GM18858 (cell line): ENCODE results near the gene CNTNAP5.

ENCODE experiments used
- ATAC-seq: cut with Tn5 transposase; IDR thresholded peaks from one replicate; pipeline ENCODE4 v1.9.1; 2021; ENCODE audit not compliant: unreplicated experiment

Gene CNTNAP5

DNA sequence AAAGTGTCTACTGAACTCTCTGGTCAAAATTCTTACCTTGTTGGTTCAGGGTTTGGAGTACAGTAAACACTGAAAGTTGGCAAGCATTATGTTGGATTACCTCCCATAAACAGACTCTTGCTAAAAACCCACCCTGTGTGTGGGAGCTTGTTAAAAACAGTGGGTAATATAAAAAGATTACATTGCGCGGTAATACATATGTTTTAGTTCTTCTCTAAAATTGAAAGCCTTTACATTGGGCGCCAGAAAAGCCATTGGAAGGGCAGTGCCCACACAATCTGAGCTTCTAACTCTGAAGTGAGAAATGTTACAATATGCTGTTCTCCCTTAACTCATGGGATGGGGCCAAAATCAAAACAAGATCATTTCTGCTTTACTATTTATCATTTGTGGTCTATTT lies 510.7 kb downstream of the CNTNAP5 start:
- no peak for ATAC-seq

DNA sequence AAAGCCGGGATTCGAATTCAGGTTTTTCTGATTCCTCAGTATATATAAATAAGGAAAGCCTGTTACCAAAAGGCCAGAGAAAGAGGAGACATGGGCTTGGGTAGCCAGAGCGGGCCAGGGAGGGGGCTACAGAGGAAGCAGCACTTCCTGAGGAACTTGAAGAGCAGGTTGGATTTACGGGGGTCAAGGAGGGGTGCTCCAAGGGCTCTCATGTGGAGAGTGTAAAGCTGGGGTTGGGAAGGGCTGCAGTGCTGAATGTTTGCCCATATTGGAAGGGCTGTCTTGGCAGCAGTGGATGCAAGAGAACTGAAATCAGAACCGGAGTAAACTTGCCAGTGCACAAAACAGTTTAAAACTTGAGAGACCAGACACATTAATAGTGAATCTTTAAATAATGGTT lies 511.5 kb downstream of the CNTNAP5 start:
- ATAC-seq, result no peak

DNA sequence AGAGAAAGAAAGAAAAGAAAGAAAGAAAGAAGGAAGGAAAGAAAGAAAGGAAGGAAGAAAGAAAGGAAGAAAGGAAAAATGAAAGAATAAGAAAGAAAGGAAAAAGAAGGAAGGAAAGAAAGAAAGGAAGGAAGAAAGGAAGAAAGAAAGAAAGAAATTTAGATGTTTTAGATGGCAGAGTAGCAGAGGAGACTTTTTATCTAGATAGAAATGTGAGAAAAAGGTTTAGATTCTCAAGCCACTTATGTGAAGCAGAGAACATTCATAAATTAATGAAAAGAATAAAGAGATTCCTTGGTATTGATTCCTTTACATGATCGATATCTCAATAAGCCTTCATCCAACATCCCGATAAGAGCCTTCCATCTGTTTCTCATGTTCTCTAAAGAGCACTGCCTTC lies 513.5 kb downstream of the CNTNAP5 start:
- ATAC-seq, result no peak

DNA sequence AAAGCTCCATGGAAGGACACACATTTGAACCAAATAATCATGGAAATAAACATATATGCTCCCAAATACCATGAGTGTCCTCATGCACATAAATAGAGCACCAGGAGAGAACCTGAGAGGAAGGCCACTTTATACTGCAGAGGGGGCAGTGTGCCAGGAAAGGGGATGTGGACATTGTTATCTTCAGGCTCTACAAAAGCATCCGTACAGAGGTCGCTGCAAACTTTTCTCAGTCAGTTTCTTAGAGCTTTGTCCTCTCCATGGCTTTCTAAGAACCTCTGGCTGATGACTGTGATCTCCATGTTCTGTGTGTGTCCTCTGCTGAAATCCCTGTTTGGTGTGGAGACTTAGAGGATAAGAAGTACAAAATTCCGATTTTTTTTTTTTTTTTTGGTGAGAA lies 515.7 kb downstream of the CNTNAP5 start:
- ATAC-seq, result no peak

DNA sequence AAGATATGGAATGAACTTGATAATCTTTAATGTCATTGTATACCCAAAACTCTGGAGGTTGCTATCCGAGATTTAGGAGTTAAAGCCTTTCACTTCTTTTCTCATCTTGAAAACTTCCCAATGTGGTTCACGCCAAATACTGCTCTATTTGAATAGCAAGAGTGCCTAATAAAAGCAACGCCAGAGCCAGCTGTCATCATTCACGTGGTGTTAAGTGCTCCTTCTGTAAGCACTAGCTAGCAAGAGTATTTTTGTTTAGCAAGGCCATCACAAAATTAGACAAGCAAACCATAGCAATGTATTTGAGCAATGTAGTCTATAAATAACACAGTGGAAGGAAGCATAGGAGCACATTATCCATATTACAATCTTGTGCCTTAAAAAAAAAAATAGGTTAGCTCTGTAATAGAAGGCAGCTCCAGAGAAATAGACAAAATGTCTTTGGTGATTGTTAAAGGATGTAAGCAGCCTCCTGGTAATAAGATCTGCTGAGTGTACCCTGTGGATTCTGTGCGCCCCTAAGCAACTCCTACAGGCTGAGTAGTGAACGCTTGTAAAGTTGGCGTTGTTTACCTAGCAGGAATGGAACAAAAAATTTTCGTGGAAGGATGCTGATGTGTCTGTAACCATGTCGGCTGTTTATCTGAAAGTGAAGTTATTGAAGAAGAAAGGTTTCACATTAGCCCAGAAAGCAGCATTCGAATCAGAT lies 518.0 kb downstream of the CNTNAP5 start:
- ATAC-seq, result no peak

DNA sequence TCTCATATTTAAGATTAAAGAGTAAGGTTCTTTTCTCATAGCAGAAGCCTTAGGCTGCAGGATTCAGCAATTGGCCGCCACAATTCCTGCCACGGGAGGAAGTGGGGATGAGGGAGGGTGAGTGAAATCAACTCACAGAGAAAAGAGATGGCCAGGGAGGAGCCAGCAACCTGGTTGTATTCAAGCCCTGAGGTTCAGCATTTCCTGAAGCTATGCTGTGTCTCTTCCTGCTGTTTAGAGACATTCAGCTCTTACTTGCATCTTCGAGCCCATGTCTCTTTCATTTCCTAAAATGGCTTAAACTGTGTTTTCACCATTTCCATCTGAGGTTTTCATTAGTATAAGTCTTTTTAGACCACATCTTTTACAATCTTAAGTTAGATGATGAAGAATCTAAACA lies 522.6 kb downstream of the CNTNAP5 start:
- ATAC-seq, result no peak

DNA sequence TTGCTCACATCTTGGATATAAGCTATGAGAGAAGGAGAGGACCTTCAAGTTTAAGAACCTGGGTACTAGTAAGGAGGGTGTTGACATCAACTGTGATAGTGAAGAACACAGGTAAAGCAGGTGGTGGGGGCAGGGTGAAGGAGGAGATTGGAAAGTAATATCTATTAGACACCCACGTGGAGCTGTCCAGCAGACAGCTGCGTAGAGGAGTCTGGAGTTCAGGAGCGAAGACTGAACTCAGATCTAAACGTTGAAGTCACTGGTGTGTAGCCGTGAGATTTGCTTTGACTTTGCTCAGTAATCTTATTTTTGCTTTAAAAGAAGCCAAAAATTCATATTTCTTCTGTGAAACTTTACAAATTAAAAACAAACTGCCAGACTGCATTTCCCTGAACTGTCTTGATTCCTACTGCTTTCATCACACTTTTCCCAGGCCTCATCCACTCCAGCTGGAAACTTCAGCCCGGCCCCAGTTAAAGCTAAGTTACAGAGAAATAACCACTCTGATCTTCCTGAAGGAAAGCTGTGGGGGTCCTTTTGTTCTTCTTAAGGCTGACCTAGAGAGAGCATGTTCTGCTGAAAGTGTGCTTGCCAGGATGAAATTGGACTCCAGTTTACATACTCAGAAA lies 533.3 kb downstream of the CNTNAP5 start:
- no peak for ATAC-seq

DNA sequence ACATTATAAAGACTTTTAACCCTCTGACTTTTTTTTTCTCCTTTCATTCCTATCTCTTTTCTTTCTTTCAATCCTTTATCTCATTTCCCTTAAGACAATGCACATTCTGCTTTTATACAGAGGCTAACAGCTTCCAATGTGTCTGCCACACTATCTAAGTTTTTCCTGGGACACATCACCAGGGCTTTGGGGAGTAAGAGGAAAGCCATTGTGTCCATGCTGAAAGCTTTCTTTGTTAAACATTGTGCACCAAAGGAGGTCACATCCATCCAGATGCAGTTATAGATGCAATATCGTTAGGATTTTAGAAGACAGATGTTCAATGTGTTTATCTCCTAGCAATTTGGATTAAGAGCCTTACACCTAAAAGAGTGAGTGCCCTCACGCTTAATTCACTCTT lies 534.1 kb downstream of the CNTNAP5 start:
- no peak for ATAC-seq

DNA sequence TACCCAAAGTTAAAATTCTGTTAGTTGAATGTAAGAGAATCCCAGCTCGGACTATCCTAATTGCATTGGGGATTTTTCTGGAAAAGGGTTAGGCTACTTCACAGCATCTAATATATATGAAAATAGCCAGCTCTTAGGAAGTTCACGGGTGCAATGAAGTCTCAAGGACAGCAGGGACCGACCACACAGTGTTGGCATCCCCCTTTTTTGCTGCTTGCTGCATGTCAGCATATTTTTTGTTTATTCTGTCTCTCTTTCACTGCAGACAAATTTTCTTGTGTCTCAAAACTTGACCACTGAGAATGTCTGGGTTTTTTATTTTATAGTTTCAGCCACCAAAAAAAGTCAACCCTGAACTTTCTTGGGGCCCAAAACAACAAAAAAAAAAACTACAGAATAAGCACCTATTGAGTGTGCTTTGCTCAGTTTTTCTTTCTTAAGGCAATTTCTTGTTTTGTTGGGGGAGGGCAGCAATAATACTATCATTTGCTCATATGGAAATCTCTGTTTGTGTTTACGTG lies 535.6 kb downstream of the CNTNAP5 start:
- ATAC-seq, result no peak

DNA sequence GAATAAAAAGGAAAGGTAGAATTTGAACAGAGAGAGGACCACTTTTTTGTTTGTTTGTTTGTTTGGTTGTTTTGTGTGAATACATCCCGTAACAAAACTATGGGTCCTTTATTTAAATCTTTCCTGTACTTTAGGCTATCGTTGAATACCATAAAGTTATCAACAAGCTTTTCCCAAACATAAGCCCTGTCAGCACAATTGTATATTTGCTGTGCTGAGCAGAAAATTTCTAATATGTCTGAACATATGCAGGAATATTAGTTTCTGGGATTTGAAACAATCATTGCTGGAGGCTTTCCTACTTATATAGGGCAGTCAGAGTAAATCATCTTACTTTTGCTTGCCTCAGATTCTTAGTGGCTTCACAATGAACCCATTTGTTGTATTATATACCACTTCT lies 536.4 kb downstream of the CNTNAP5 start:
- no peak for ATAC-seq

DNA sequence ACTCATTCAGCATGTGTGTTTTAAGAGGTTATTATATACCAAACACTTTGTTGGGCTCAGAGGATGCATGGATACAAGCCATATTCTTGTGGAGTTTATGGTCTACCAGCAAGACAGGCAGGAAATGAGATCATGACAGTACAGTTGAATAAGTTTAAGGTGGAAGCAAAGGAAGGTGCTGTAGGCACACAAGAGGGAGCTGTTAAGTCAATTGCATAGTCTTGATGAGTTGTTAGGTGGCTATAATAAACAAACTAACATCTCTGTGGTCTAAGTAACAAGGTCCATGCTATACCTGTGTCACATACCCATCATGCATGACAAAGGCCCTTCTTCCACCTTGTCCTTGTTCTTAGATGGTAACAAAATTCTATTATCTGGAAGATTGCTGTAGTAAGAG lies 538.3 kb downstream of the CNTNAP5 start:
- no peak for ATAC-seq

DNA sequence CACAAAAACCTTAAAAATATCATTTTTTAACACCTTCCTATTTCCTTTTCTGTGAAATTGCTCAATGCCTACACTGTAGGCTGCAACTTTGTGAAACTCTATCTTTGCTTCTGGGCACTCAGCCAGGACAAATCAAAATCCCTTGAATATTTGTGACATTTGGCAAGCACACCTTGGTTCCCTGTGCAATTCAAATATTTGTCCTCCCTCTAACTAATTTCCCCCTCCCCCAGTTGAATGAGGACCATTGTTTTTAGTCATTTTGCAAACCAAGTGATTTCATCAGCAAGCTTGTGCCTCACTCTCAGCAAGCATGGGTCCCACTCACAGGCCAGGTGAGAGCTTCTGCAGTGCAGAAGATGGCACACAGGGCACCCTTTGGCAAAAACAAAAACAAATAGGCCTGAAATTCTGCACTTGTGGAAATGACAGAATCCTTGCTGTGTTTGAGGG lies 541.5 kb downstream of the CNTNAP5 start:
- ATAC-seq, result no peak

DNA sequence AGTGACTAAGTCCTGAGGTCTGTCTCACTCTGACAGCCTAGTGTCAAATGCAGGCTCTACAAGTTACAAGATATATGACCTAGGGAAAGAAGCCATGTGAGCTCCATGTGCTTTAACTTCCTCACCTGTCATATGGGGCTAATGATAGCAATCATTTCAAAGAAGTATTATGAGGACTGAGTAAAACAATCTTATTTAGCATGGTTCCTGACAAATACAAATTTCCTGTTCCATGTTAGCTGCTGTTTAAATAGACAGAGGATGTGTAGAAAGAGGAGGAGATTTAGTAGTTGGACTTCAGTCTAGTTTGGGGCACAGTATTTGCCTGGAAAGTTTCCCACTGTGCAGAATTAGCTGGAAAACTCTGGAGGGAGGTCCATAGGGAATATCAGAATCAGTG lies 545.8 kb downstream of the CNTNAP5 start:
- ATAC-seq, result no peak

DNA sequence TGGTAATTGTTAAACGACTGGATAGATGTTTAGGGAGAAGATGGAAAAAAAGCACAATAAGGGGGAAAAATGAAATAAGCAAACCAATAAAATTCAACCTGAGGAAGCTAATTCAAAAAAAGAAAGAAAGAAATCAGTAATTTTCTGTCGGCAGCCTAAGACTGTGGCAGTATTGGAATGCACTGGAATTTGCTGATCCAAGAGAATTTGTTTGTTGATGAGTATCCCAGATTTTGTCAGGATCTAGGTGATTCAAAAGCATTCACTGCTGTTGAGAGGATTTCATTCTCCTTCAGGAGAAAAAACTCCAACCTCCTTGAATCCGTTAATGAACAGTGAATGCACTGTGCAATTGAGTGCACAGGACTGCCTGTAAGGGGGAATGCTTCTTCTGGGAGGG lies 546.7 kb downstream of the CNTNAP5 start:
- no peak for ATAC-seq

DNA sequence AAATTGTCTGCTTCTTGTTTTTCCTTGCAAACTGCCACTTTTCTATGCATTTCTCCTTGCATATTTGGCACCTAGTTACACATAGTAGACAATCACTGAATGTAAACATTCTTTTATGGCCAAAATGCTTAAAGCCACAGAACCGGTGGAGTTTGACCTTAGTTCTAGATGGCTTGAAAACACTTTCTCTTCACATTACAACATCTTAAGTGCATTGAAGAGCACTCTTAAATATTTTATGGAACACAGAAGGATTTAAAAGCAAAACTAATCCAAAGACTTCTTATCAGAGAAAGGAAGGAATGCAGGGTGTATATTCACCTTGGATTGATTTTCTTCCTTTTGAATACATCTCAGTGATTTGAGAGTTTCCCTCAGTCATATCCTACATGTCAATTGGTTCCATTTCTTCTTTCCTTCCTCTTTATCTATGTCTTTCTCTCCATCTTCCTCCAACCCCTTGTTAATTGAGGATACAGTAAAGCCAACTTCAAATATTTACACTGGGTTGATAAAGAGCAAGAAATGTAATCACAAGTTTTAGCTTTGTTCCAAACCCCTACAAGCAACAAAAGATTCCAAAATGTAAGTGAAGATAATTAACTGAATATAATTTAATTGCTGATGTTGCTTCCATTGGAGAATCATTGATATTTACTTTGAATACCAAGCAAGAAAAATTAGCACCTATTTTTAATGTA lies 548.0 kb downstream of the CNTNAP5 start:
- ATAC-seq, result no peak

DNA sequence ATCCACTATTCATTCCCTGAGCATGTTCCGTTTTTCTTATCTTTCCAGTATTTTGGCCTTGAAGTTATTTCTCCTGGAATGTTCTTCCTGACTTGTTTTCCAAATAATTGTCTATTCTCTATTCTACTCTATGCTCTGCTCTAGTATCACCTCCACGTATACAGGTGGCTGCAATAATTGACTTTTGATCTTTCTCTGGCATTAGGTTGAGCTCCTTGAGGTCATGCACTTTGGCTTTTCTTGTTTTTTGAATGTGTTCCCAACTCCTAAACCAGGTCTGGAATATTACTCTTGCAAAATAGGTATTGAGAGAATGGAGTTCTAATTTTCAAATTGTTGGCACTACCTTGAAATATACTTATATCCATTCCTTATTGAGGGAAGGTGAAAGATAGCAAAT lies 550.4 kb downstream of the CNTNAP5 start:
- no peak for ATAC-seq

DNA sequence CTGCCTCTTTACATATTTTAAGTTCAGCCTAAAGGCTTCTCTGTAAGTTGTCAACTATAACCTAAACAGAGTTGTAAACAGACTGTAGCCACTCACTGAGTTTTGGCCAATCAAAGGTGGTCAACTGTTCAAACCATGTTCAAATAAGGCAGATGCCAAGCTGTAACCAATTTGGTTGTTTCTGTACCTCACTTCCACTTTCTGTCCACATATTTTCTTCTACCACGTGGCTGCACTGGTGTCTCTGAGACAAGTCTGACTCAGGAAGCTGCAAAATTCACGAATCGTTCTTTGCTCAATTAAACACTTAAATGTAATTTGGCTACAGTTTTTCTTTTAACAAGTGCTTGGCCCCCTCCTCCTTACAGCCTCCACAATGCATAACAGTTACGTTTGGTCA lies 555.2 kb downstream of the CNTNAP5 start:
- ATAC-seq, result no peak

DNA sequence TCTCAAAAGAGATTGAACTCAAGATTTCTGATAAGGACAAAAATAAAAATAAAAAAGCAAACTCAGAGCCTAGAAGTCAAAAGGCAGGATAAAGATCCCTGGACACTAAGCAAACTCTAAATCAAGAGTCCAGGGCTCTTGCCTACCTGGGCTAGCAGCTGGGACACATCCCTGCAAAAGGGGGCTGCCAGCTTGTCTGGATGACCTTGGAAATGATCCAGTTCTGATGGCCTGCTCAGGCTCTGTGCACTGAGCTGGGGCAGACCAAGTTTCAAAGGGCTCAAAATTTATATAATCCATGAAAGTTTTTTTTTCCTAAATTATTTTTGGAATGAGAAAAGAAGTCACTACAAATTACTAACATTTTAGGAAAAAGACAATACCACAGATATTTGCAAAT lies 557.3 kb downstream of the CNTNAP5 start:
- ATAC-seq, result no peak

DNA sequence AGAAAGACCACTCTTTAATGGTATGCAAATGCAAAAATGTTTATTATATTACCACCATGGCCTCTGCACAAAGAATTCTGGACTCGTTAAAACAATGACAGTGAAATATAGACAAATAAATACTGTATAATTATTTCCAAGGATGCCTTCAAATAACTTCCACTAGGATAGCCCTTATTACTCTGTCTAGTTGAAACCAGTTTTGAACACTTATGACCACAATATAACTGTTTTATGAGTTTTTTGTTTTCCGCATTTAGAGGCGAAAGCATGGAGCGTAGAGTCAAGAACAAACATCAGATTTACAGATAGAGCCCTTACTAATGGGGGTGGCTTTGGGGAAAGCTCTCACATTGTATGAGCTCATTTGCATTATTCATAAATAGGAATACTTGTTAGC lies 559.5 kb downstream of the CNTNAP5 start:
- ATAC-seq, result no peak

DNA sequence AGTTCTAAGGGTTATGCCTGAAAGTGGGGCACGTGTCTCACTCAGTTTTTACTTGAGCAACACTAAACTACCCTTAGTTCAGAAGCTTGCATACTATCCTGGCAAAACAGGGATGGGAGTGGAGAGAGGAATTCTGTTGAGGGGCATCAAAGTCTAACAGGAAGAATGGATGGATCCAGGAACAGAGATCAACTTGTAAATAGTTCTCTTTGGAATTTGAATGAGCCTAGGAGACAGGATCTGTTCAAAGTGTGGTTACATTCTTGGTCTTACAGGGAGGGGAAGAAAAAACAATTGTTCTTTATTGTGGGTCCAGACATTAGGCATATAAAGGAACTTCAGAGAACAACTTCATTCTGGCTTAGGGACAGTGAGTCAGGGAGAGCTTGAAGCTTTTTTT lies 560.2 kb downstream of the CNTNAP5 start:
- ATAC-seq, result no peak

DNA sequence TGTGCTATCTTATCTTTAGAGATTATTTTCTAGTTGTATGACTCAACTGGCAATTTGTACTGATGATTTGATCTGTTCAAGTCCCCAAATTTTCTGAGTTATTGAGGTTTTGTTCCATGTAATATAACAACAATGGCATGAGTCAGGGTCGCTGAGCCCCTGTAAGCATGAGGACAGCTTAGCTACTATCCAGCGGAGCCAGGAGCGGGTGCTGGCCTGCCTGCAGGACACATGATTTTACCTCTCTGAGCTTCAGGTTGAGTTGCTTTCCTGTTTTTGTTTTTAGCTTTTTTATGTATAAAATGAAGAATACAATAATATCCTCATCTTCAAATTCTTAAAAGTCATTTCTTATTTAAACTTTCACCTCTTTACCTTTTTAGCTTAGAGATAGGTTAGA lies 561.1 kb downstream of the CNTNAP5 start:
- ATAC-seq, result no peak

DNA sequence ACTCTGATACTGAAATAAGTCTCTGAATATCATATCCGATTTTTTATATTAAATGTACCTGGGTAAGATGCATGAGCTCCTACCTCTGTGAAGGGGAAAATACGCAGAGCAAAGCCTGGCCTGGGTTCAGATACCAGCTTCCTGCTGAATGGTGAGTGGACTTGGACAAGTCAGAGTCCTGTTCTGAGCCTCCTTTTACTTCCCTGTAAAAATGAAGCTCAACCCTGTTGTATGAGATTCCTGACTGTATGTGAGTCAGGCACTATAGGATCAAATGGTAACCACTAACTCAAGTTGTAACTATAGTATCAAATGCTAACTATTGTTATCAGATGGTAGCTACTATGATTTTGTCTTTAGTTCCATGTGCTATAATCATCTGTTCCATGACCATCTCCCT lies 561.7 kb downstream of the CNTNAP5 start:
- ATAC-seq, result no peak
